A673 (cell line): ENCODE measurements around the gene TRIM36. TPM values are rescaled to one million over a fixed set of nuclear protein-coding genes. Genes with fewer than 3 reads are reported as not detected.
A peak's percentile ranks its signal among the peaks of the same experiment; 100 is the strongest.

Experiments
- BruUV-seq: library from RNA; stranded (reverse); fragments of 400-500 nt; replicated peaks from 2 replicates; lab custom pipeline; 2021; lab: Mats Ljungman, UMichigan
- CTCF ChIA-PET: fragments of 300-600 bp; sonication (Branson Sonifier 250); formaldehyde crosslinking; loops from one replicate; lab custom pipeline; 2022; ENCODE audit warnings: antibody characterized with exemption; lab: Charles Lee
- POLR2A ChIA-PET: fragments of 300-600 bp; sonication (Branson Sonifier 250); formaldehyde crosslinking; loops from one replicate; lab custom pipeline; 2022; ENCODE audit warnings: antibody characterized with exemption; ENCODE audit not compliant: low non-redundant PET; lab: Charles Lee
- DNase-seq: peaks from one replicate; pipeline ENCODE4 v3.0.0-alpha.2; 2015; ENCODE audit warnings: low spot score
- H3K27ac ChIP-seq: fragments of 200-600 bp; sonication (generic); 2 replicates; pipeline ENCODE4 v1.5.1; 2016; ENCODE audit warnings: mixed run types, low read depth, mild to moderate bottlenecking, mixed read lengths, antibody characterized with exemption, low read length; ENCODE audit not compliant: poor library complexity, severe bottlenecking
- H3K27me3 ChIP-seq: fragments of 200-600 bp; sonication (generic); replicated peaks from 2 replicates; pipeline ENCODE4 v1.6.1; 2017; ENCODE audit warnings: mixed run types, low read depth, mild to moderate bottlenecking, mixed read lengths, antibody characterized with exemption, low read length; ENCODE audit not compliant: insufficient read depth, poor library complexity
- H3K36me3 ChIP-seq: fragments of 200-600 bp; sonication (generic); 2 replicates; pipeline ENCODE4 v1.6.1; 2016; ENCODE audit warnings: mixed run types, mild to moderate bottlenecking, mixed read lengths, antibody characterized with exemption, low read length; ENCODE audit not compliant: insufficient read depth, poor library complexity, severe bottlenecking
- H3K4me1 ChIP-seq: fragments of 200-600 bp; sonication (generic); 2 replicates; pipeline ENCODE4 v1.6.1; 2017; ENCODE audit warnings: mixed run types, mild to moderate bottlenecking, mixed read lengths, antibody characterized with exemption, low read length; ENCODE audit not compliant: insufficient read depth, poor library complexity, severe bottlenecking
- H3K4me3 ChIP-seq: fragments of 200-600 bp; sonication (generic); 2 replicates; pipeline ENCODE4 v1.5.1; 2016; ENCODE audit warnings: low read depth, mixed run types, mild to moderate bottlenecking, mixed read lengths, low read length; ENCODE audit not compliant: poor library complexity, severe bottlenecking
- H3K9me3 ChIP-seq: fragments of 200-600 bp; sonication (generic); 2 replicates; pipeline ENCODE4 v1.6.1; 2016; ENCODE audit warnings: mixed run types, low read depth, mild to moderate bottlenecking, mixed read lengths, antibody characterized with exemption, low read length; ENCODE audit not compliant: poor library complexity, severe bottlenecking
- CTCF ChIP-seq: fragments of 300-800, 200-600 bp; sonication (generic); conservative IDR thresholded peaks from 2 replicates; pipeline ENCODE4 v1.5.1; 2017; ENCODE audit warnings: low read depth, mild to moderate bottlenecking, antibody characterized with exemption, low read length, moderate library complexity, mixed read lengths
- EZH2 ChIP-seq: fragments of 200-600 bp; sonication (generic); IDR thresholded peaks from 2 replicates; pipeline ENCODE4 v1.6.1; 2017; ENCODE audit warnings: borderline replicate concordance, low read depth, mild to moderate bottlenecking, mixed read lengths, antibody characterized with exemption, low read length; ENCODE audit not compliant: poor library complexity, severe bottlenecking
- intact Hi-C: fragments of 100-400 bp; cut with micrococcal nuclease; formaldehyde crosslinking; loops from one replicate; pipeline ENCODE4 v1.10.0; 2022; ENCODE audit not compliant: unreplicated experiment
- total RNA-seq: library from RNA; stranded (reverse); gene quantifications from 2 replicates; pipeline ENCODE4 v1.2.3, GENCODE V29; 2021

Gene TRIM36
- total RNA-seq, 1 experiment from 2014 or later: 16.8 TPM

DNA sequence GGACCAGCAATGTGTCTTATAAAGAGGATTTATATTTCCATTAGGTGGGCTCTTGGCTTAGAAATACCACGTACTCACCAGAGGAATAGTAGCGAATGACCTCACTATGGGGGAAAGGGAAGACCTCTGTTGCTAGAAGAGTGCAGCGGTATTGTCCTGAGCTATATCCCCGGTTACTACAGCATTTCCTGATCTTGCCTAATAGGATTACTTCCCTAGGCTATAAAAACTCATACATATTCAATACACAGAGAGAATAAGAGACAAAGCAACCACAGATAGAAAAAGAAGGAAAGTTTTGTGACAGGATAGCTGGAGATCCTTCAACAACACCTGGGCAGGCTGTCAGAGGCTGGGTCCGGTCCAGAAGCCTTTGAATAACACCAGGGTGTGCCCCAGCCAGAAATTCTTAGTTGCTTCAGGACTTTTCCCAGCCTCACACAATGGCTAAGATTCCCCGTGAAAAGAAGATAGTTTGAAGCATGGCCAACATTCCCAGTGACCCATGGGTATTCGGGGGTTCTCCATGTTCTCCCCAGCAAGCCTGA lies 85.4 kb downstream of the TRIM36 start:
- Histone ChIP-seq H3K4me3 (no peak overlapping the region), H3K9me3 (no peaks in the 10 kb centered on the region), H3K36me3 (no peaks in the 10 kb centered on the region), H3K4me1 (peaks cover 13% of the 10 kb centered on the region), H3K27ac (peak overlapping the region; percentile 21), H3K27me3 (no peaks in the 10 kb centered on the region)
- intact Hi-C loops: no loop called here
- POLR2A ChIA-PET: interaction anchor here (0.6 kb wide), 1 partner anchor 531 kb away, joined by 3 read pairs; no protein-coding TSS in a partner anchor
- no TSS peak for BruUV-seq
- TF ChIP-seq EZH2 (no peak), CTCF (no peak)
- peak; percentile 63 for DNase-seq
- CTCF ChIA-PET: no interaction called here

DNA sequence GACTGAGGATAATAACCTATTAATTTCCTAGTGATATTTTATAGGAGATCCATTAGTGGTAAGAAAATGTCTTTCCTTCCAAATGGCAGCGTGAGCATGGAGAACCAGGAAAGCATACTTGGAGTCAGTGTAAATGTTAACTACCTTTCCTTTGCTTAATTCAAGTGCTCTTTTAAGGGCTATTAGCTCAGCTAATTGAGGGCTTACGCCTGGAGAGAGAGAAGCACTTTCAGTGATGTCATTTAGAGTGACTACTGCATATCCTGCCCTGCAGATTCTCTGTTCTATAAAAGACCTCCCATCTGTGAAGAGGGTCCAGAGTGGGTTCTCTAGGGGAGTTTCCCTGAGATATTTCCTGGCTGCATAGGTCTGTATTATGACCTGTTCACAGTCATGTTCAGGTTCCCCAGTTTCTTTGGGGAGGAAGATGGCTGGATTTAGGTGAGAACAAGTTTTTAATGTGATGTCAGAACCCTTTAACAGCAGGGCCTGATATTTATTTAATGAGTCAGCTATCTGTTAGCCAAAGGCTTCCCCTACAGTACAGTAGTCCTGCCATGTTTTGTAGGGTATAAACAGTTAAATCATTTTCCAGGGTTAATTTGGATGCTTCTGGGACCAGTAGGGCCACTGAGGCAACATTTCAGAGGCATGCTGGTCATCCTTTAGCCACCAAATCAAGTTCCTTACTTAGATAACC lies 89.6 kb downstream of the TRIM36 start:
- intact Hi-C loops: loop anchor here (10.0 kb wide), 1 partner anchor 1465 kb away; no protein-coding TSS in a partner anchor
- POLR2A ChIA-PET: no interaction called here
- Histone ChIP-seq H3K27ac (no peak overlapping the region), H3K27me3 (no peaks in the 10 kb centered on the region), H3K9me3 (no peaks in the 10 kb centered on the region), H3K4me1 (peaks cover 11% of the 10 kb centered on the region), H3K36me3 (no peaks in the 10 kb centered on the region), H3K4me3 (no peak overlapping the region)
- TF ChIP-seq EZH2 (no peak), CTCF (no peak)
- CTCF ChIA-PET: no interaction called here
- DNase-seq: no peak
- no TSS peak for BruUV-seq

Other genes starting within 250 kb of the TRIM36 start
- 43.0 and 44.1 TPM in 2 replicates for gene PGGT1B, start 93.0 kb upstream of the TRIM36 start, total RNA-seq
- gene CCDC112, start 126.7 kb upstream of the TRIM36 start, total RNA-seq: 13.4 and 14.2 TPM in 2 replicates